SU-DHL-6 (cell line): Measurements from ENCODE around the gene UTP4.

ENCODE experiments used
- H2AFZ ChIP-seq: fragments of 200-600 bp; sonication (generic); 2 replicates; pipeline ENCODE4 v1.6.1; 2014; ENCODE audit warnings: low read depth, mild to moderate bottlenecking, moderate library complexity, mixed read lengths, antibody characterized with exemption, low read length; ENCODE audit not compliant: severe bottlenecking
- H3F3A ChIP-seq: fragments of 200-600 bp; shearing (Covaris generic); 2 replicates; pipeline ENCODE4 v1.6.0; 2016; ENCODE audit warnings: antibody characterized with exemption, mild to moderate bottlenecking; ENCODE audit not compliant: insufficient read depth
- H3K27ac ChIP-seq: fragments of 200-600 bp; sonication (generic); 2 replicates; pipeline ENCODE4 v1.5.1; 2016; ENCODE audit warnings: low read depth, mild to moderate bottlenecking, low read length, moderate library complexity, mixed read lengths
- H3K27me3 ChIP-seq: fragments of 200-600 bp; sonication (generic), shearing (Covaris generic); 2 replicates; pipeline ENCODE4 v1.6.0; 2014; ENCODE audit warnings: mild to moderate bottlenecking, low read length
- H3K36me3 ChIP-seq: fragments of 200-600 bp; sonication (generic); 2 replicates; pipeline ENCODE4 v1.6.1; 2014; ENCODE audit warnings: mild to moderate bottlenecking, low read length, mixed read lengths
- H3K4me2 ChIP-seq: fragments of 300-600, 200-600 bp; shearing (Covaris generic), sonication (generic); 2 replicates; pipeline ENCODE4 v1.6.0; 2014; ENCODE audit warnings: low read length, low read depth, mild to moderate bottlenecking; ENCODE audit not compliant: poor library complexity, severe bottlenecking
- H3K4me3 ChIP-seq: fragments of 200-600 bp; sonication (generic); 2 replicates; pipeline ENCODE4 v1.5.1; 2014; ENCODE audit warnings: antibody characterized with exemption, low read length, mild to moderate bottlenecking, mixed read lengths; ENCODE audit not compliant: insufficient read depth, poor library complexity, severe bottlenecking
- H3K79me2 ChIP-seq: fragments of 200-600 bp; sonication (generic); 2 replicates; pipeline ENCODE4 v1.6.1; 2014; ENCODE audit warnings: mild to moderate bottlenecking, low read length, moderate library complexity; ENCODE audit not compliant: insufficient read depth
- H3K9ac ChIP-seq: fragments of 200-600 bp; sonication (generic); 2 replicates; pipeline ENCODE4 v1.7.0; 2014; ENCODE audit warnings: mild to moderate bottlenecking, low read length
- H3K9me2 ChIP-seq: fragments of 200-600 bp; sonication (generic); replicated peaks from 2 replicates; pipeline ENCODE4 v1.6.1; 2014; ENCODE audit warnings: low read length; ENCODE audit not compliant: insufficient read depth
- H3K9me3 ChIP-seq: fragments of 200-600 bp; sonication (generic); 2 replicates; pipeline ENCODE4 v1.6.1; 2014; ENCODE audit warnings: low read length, mixed read lengths; ENCODE audit not compliant: insufficient read depth
- H4K20me1 ChIP-seq: fragments of 200-600 bp; sonication (generic); 2 replicates; pipeline ENCODE4 v1.6.1; 2014; ENCODE audit warnings: low read depth, mild to moderate bottlenecking, antibody characterized with exemption, low read length, moderate library complexity, mixed read lengths
- EZH2phosphoT487 ChIP-seq: fragments of 200-600 bp; sonication (generic), shearing (Covaris generic); conservative IDR thresholded peaks from 2 replicates; pipeline ENCODE4 v1.6.1; 2018; ENCODE audit warnings: mild to moderate bottlenecking, antibody characterized with exemption, low read length, moderate library complexity, mixed read lengths
- TF ChIP-seq, protein P1 (sequence below): fragments of 200-600 bp; sonication (generic); IDR thresholded peaks from one replicate; pipeline ENCODE4 v1.5.1; 2017; ENCODE audit warnings: antibody characterized with exemption, mild to moderate bottlenecking, low read length, moderate library complexity; ENCODE audit not compliant: insufficient read depth, poor library complexity, severe bottlenecking

Gene UTP4

DNA sequence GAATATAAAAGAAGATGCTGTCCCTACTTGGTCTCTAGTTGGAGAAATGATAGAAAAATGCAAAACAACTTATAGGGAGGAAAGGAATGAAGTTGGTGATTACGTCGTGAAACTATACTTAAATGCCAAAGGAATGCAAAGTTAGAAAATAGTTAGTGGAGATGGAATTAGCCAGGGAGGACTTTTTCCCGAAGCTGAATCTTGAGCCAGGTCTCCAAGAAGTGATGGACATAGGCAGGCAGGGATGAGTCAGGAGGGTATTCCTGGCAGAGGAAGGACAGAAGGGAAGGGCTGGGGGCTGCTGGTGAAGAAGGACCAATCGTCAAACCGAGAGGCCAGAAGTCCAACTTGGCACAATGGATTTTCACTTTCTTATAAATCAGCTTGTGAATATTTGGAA lies 56.3 kb downstream of the UTP4 start:
- TF ChIP-seq, protein P1, sequence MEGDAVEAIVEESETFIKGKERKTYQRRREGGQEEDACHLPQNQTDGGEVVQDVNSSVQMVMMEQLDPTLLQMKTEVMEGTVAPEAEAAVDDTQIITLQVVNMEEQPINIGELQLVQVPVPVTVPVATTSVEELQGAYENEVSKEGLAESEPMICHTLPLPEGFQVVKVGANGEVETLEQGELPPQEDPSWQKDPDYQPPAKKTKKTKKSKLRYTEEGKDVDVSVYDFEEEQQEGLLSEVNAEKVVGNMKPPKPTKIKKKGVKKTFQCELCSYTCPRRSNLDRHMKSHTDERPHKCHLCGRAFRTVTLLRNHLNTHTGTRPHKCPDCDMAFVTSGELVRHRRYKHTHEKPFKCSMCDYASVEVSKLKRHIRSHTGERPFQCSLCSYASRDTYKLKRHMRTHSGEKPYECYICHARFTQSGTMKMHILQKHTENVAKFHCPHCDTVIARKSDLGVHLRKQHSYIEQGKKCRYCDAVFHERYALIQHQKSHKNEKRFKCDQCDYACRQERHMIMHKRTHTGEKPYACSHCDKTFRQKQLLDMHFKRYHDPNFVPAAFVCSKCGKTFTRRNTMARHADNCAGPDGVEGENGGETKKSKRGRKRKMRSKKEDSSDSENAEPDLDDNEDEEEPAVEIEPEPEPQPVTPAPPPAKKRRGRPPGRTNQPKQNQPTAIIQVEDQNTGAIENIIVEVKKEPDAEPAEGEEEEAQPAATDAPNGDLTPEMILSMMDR: no peak
- no peaks in the 10 kb centered on the region for H3K9me3 ChIP-seq
- H3F3A ChIP-seq: peaks cover 36% of the 10 kb centered on the region
- H3K36me3 ChIP-seq: no peaks in the 10 kb centered on the region
- H2AFZ ChIP-seq: no peak overlapping the region
- no peaks in the 10 kb centered on the region for H3K27me3 ChIP-seq
- H3K27ac ChIP-seq: peak overlapping the region; percentile 90
- peak overlapping the region; percentile 80 for H3K9ac ChIP-seq
- H4K20me1 ChIP-seq: 0 out of 2 replicates have a peak, but pooled peaks cover 8% of the 10 kb centered on the region
- H3K79me2 ChIP-seq: peaks cover 56% of the 10 kb centered on the region
- peak overlapping the region; percentile 98 for H3K4me2 ChIP-seq
- no peaks in the 10 kb centered on the region for H3K9me2 ChIP-seq
- peak overlapping the region; percentile 94 for H3K4me3 ChIP-seq

DNA sequence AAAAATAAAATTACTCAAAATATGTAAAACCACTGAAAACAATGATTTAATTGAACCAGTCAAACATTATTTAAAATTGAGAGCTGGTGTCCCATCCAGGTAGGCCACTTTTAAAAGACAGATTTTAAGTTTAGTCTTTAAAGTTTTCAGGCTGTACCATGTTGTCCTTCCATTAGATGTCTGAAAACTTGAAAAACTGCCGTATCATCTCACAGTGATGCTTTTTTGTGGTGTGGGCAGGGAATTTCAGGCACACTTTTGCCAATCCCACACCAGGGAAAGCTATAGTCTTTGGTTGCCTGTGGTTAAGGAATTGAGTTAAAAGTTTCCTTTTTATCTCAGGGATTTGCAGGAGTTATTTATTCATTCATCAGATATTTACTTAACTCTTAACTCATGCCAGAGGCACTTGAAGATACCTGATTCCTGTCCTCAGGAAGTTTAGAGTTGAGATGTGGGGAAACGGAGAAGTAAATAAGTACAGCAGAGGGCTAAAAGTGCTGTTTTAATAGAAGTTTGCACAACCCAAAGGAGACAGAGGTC lies 57.7 kb downstream of the UTP4 start:
- H3K79me2 ChIP-seq: peaks cover 70% of the 10 kb centered on the region

DNA sequence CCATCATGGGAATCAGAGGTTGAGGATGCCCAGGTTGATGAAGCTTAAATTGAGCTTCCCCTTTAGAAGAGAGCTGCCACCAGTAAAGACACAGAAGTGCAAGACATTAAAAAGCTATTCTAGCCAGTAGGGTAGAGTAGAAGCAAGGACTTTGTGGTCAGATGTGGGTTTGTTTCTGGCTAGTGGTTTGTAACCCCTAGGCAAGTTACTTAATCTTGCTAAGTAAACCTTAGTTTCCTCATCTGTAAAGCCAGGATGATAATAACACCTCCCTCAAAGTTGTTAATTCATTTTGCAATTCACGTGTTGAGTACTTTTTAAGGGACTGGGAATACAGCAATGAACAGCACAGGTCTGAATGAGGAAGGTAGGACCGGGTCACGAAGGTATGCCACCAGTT lies 58.1 kb downstream of the UTP4 start:
- Histone ChIP-seq H3K9ac (peak overlapping the region; percentile 80), H4K20me1 (0 out of 2 replicates have a peak, but pooled peaks cover 8% of the 10 kb centered on the region), H3K4me2 (peak overlapping the region; percentile 98), H3F3A (peaks cover 36% of the 10 kb centered on the region), H3K9me2 (no peaks in the 10 kb centered on the region), H3K4me3 (no peak overlapping the region), H2AFZ (no peak overlapping the region), H3K27ac (peak overlapping the region; percentile 90), H3K9me3 (no peaks in the 10 kb centered on the region), H3K36me3 (no peaks in the 10 kb centered on the region), H3K79me2 (peaks cover 74% of the 10 kb centered on the region), H3K27me3 (no peaks in the 10 kb centered on the region)
- TF ChIP-seq, protein P1: no peak
- TF ChIP-seq EZH2phosphoT487: no peak

More for the DNA sequence above, 57.7 kb downstream of the UTP4 start:
- no peak for TF ChIP-seq EZH2phosphoT487
- TF ChIP-seq, protein P1: no peak
- Histone ChIP-seq H3K4me3 (peak overlapping the region; percentile 94), H3K9me3 (no peaks in the 10 kb centered on the region), H4K20me1 (0 out of 2 replicates have a peak, but pooled peaks cover 8% of the 10 kb centered on the region), H3K27me3 (no peaks in the 10 kb centered on the region), H3K4me2 (peak overlapping the region; percentile 98), H3K9me2 (no peaks in the 10 kb centered on the region), H3K36me3 (no peaks in the 10 kb centered on the region), H3F3A (peaks cover 36% of the 10 kb centered on the region), H2AFZ (no peak overlapping the region), H3K27ac (peak overlapping the region; percentile 90), H3K9ac (peak overlapping the region; percentile 80)
